OCI-LY7 (cell line): ENCODE results near the gene PHF20.

Experiments used
- CTCF ChIP-seq: fragments of 200-600 bp; sonication (generic); conservative IDR thresholded peaks from 2 replicates; pipeline ENCODE4 v1.5.1; 2014; ENCODE audit warnings: mild to moderate bottlenecking, antibody characterized with exemption, low read length, moderate library complexity, mixed read lengths
- EZH2phosphoT487 ChIP-seq: fragments of 200-600 bp; sonication (generic); IDR thresholded peaks from 2 replicates; pipeline ENCODE4 v1.6.1; 2018; ENCODE audit warnings: low read depth, borderline replicate concordance, mild to moderate bottlenecking, mixed run types, antibody characterized with exemption, low read length, moderate library complexity, mixed read lengths

GRCh38 chr20:35901678-35902544 is 130.1 kb downstream of the PHF20 start:
- TF ChIP-seq CTCF = no peak
- TF ChIP-seq EZH2phosphoT487 = no peak
